HG02610 (cell line): ENCODE results near the gene CLDN10.
"Not testable (repeated sequence)": the region's sequence is repeated elsewhere in the genome, so short reads cannot be mapped to it uniquely, and the experiment has no call there.

ENCODE experiments used
- ATAC-seq: cut with Tn5 transposase; IDR thresholded peaks from one replicate; pipeline ENCODE4 v1.9.1; 2021; ENCODE audit warnings: mild to moderate bottlenecking, moderate library complexity; ENCODE audit not compliant: unreplicated experiment

Gene CLDN10, protein sequence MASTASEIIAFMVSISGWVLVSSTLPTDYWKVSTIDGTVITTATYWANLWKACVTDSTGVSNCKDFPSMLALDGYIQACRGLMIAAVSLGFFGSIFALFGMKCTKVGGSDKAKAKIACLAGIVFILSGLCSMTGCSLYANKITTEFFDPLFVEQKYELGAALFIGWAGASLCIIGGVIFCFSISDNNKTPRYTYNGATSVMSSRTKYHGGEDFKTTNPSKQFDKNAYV

GRCh38 chr13:95552539-95553441 lies at the start of gene CLDN10:
Gene CLDN10, plus strand, starts transcription at chr13:95552720. Its CDS starts 34 bp downstream, at chr13:95552754.
- ATAC-seq: no peak

- no peak for ATAC-seq
Observed at GRCh38 chr13:95503662-95504061, 48.9 kb upstream of the CLDN10 start.

DNA sequence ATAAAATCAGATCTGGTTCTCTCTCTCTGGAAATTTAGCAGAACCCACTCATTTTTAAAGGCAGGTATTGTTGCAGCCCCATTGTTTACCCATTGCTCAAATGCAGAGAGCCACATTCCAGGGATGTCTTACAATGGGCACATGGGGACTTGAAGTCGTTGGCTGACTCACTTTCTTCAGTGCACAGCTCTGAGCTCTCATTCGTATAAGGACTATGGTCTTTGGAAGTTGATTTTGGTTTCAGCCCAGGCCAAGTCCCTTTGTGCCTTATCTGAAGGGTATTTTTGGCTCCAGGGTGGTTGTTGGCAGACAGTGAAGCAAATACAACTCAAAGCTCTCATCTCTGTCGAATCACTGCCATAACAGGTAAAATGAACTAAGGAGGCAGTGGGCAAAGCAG lies 47.3 kb upstream of the CLDN10 start:
- no peak for ATAC-seq

DNA sequence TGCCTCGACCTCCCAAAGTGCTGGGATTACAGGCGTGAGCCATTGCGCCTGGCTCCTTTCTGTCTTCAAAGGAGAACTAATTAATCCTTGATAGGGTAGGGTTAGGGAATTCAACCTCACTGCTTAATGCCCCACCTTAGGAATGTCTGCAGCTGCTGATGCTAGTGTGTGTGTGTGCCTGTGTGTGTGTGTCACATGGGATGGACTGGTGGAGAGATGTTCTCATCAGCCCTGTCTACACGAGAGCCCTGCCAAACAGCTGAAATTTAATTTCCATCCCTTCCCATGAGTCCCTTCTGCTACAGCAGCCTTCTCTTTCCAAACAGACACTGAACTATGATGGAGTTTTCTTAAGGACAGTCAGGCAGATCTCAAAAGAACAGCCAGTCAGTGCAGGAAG lies 46.5 kb upstream of the CLDN10 start:
- no peak for ATAC-seq

GRCh38 chr13:95507991-95508390 lies 44.5 kb upstream of the CLDN10 start:
- no peak for ATAC-seq

- ATAC-seq: no peak
Observed at GRCh38 chr13:95508996-95509395, 43.5 kb upstream of the CLDN10 start.

- no peak for ATAC-seq
Observed at GRCh38 chr13:95509521-95510310, 42.8 kb upstream of the CLDN10 start.

GRCh38 chr13:95510950-95511349 lies 41.6 kb upstream of the CLDN10 start:
- ATAC-seq: no peak

GRCh38 chr13:95512424-95512823 lies 40.1 kb upstream of the CLDN10 start:
- ATAC-seq: no peak

DNA sequence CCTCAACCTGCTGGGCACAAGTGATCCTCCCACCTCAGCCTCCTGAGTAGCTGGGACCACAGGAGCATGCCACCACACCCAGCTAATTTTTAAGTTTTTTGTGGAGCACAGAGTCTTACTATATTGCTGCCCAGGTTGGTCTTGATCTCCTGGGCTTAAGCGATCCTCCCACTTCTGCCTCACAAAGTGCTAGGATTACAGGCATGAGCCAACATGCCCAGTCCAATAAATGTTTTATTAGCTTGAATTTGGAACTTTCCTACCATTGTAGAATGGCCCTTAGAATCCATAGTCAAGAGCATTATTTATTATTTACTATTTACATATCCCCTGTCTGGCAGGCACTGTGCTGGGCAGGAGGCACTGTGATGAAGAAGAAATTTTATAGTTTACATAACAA lies 39.6 kb upstream of the CLDN10 start:
- ATAC-seq: no peak

DNA sequence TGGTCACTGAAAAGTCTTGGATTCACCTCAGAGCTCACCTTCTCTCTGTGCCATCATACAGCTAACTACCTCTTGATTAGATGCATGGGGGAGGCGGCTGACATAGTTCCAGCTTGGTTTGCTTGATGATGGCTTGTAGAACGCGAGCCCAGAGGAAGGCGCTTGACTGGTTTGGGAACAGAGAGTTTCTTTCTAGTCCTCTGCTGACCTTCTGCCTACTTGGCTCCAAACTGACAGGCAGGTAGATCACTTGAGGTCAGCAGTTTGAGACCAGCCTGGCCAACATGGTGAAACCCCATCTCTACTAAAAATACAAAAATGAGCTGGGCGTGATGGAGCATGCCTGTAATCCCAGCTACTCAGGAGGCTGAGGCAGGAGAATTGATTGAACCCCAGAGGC lies 36.9 kb upstream of the CLDN10 start:
- ATAC-seq: not testable (repeated sequence)

DNA sequence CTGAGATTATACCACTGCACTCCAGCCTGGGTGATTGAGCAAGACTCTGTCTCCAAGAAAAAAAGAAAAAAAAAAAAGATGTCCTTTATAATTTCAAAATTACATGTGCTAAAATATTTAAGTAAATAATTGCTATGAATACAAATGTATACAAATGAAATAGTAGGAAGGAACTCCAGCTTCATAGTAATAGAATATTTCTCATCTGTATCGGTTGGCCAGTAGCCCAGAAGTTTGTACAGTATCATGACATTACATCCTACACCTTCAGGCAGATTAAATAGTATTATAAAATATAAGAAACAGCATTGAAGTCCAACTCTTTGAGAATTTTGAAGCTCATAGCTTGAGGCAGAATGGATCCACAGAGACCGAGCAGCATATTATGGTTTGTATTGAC lies 36.5 kb upstream of the CLDN10 start:
- ATAC-seq: no peak

DNA sequence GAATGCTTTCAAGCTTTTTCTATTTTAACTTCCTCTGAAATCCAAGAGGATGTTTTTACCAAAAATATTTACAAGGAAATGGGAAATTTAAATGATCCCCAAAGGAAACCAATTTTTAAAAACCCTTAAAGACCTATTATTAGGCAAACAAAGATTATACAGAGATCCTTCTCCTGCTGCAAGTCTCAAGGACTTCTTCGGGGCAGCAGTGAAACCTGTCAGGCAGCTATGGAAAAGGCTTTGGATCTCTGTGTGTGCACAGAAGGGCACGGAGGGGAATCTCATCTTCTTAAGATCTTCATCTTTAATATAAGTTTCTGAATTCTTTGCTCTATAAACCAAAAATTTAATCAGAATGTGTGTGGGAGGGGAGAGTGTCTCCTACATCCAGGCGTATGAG lies 36.0 kb upstream of the CLDN10 start:
- ATAC-seq: no peak

GRCh38 chr13:95523598-95523997 lies 28.9 kb upstream of the CLDN10 start:
- ATAC-seq: no peak

GRCh38 chr13:95524264-95524901 lies 28.1 kb upstream of the CLDN10 start:
- no peak for ATAC-seq

- no peak for ATAC-seq
Observed at GRCh38 chr13:95527955-95528354, 24.6 kb upstream of the CLDN10 start.

- no peak for ATAC-seq
Observed at GRCh38 chr13:95530178-95530577, 22.3 kb upstream of the CLDN10 start.

GRCh38 chr13:95533545-95534160 lies 18.9 kb upstream of the CLDN10 start:
- no peak for ATAC-seq

GRCh38 chr13:95535243-95535642 lies 17.3 kb upstream of the CLDN10 start:
- peak; percentile 71 for ATAC-seq

- no peak for ATAC-seq
Observed at GRCh38 chr13:95536632-95537241, 15.8 kb upstream of the CLDN10 start.
